PFSK-1 (cell line): Measurements from ENCODE around the gene LGALS12.

ENCODE experiments used
- FOXP2 ChIP-seq: optimal IDR thresholded peaks from 2 replicates; pipeline ENCODE3; 2011; ENCODE audit warnings: borderline replicate concordance, control low read depth, inconsistent platforms; ENCODE audit not compliant: insufficient read depth; ENCODE audit errors: extremely low read length, extremely low read depth
- POLR2AphosphoS5 ChIP-seq: IDR thresholded peaks from 2 replicates; pipeline ENCODE4 v1.6.1; 2012; ENCODE audit warnings: low read depth, mild to moderate bottlenecking, control low read depth, low read length, moderate library complexity
- REST ChIP-seq, 2 experiments: IDR thresholded peaks; 2 replicates each; pipeline versions ENCODE4 v1.6.1 to v1.8.0; 2011 to 2012; ENCODE audit warnings: low read depth in 2 of 2, low read length in 2 of 2, control low read depth in 1 of 2, inconsistent platforms in 1 of 2, mild to moderate bottlenecking in 1 of 2, moderate library complexity in 1 of 2; ENCODE audit not compliant: insufficient read depth in 1 of 2
- SIN3A ChIP-seq: IDR thresholded peaks from 2 replicates; pipeline ENCODE4 v1.6.1; 2012; ENCODE audit warnings: mild to moderate bottlenecking, low read length, moderate library complexity, borderline replicate concordance; ENCODE audit not compliant: insufficient read depth
- TAF1 ChIP-seq: IDR thresholded peaks from 2 replicates; pipeline ENCODE4 v1.6.1; 2012; ENCODE audit warnings: low read length, control low read depth, borderline replicate concordance; ENCODE audit not compliant: insufficient read depth

LGALS12 gene

DNA sequence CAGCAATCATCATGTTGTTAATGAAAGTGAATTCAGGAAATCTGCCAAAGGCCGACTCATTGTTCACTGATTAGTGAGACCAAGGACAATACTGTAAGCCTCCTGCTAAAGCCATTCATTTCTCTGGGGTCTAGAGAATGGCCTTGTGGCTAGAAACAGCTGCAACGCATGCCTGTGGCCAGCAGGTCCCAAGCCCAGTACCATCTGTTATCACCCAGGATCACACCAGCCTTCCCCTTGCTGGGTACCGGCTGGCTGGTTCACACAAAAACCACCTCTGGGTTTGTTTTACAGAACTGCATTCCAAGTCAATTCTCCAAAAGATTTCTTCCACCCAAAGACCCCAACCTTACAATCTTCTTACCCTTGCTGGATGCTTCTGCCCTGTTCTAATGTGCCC is 16.0 kb upstream of the LGALS12 start:
- TF ChIP-seq FOXP2 (no peak), SIN3A (no peak), TAF1 (no peak), REST (IDR thresholded peaks at IDR 0.05; ENCODE audit: insufficient read depth in 1 of 2, low read depth in 2 of 2, low read length in 2 of 2) (no peak)

DNA sequence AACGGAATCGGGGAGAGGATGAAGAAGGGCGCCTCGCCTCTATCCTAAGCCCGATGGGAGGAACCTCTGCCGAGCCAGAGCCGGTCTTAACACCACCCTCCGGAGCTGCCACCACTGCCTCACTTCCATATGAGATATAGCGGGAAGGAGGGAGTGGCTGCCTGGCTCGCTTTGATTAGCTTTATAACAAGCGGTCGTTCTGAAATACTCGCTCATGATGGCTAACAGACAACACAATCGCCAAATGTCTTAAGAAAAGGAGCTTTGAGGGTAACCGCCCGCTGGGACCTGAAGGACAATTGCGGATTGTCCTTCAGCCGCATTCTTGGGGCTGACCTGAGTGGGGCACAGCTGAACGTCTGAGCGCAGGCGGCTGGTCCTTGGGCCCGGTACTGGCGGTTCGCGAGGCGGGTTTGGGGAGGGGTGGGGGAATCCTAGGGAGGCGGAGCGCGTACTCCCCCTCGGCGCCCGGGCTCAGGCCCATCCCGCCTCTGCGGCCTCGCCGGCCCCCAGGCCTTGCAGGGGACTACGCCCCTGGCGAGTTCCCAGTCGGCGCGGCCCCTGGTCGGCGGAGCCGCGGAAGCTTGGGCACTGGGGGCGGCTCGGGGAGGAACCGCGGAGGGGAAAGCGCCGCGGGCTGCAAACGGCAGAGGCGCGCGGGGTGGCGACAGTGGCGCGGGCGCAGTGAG is 15.2 kb upstream of the LGALS12 start, which contains the start of gene PLAAT5:
Gene PLAAT5, minus strand, starts transcription at position 617 of the 689 bp plus-strand sequence. Its CDS starts 133 bp downstream, at position 484.
- TF ChIP-seq POLR2AphosphoS5 (no peak), FOXP2 (no peak), TAF1 (no peak), SIN3A (no peak)

DNA sequence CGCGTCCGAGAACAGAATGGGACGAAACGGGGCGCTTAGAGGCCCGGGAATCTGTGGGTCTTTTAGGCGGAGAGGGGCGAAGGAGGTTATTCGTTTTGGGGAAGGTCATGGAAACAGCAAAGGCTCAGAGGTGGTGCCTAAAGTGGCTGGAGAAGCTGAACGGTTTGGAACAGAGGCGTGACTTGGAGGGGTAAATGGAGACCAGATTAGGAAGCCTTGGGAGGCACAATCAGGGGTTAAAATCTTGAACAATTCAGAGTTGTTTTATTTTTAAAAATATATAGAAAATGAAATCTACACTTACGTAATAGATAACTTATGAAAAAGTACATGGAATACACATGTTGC is 14.7 kb upstream of the LGALS12 start:
- TF ChIP-seq FOXP2 (no peak), SIN3A (no peak), TAF1 (no peak), POLR2AphosphoS5 (no peak), REST (IDR thresholded peaks at IDR 0.05; ENCODE audit: insufficient read depth in 1 of 2, low read depth in 2 of 2, low read length in 2 of 2) (no peak)

DNA sequence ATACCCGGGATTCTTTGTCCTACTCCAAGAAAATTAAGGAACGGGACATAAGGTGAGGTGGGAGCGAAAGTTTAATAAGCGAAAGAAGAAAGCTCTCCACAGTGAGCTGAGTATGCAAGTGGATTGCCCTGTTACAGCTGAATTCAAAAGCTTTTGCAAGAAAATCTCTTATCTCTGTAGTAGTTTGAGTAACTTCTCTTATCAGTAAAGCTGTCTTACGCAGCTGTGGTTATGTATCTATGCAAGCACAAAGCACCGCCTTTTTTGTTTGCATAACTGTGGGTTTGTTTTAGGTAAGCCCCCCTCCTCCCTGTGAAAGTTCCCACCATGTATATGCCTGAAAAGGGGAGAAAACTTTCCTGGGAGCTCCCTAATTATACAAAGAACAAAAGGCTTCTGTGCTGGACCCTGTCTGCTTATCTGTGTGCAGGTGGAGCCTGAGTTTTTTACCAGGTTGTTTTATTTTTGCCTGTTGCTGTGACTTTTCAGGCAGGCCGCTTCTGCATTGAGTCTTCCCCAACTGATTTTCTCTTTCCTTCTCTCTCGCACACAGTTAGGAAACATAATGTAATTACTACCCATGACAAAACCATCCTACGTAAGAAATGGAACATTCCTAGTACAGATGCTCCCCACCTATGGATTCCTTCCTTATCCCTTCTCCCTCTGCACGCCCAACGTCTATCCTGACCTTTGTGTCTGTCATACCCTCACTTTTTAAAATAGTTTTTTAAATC is 14.1 kb upstream of the LGALS12 start:
- TF ChIP-seq POLR2AphosphoS5: no peak
- no peak for TF ChIP-seq SIN3A
- no peak for TF ChIP-seq TAF1
- no peak for TF ChIP-seq REST (IDR thresholded peaks at IDR 0.05; ENCODE audit: insufficient read depth in 1 of 2, low read depth in 2 of 2, low read length in 2 of 2)
- TF ChIP-seq FOXP2: no peak

DNA sequence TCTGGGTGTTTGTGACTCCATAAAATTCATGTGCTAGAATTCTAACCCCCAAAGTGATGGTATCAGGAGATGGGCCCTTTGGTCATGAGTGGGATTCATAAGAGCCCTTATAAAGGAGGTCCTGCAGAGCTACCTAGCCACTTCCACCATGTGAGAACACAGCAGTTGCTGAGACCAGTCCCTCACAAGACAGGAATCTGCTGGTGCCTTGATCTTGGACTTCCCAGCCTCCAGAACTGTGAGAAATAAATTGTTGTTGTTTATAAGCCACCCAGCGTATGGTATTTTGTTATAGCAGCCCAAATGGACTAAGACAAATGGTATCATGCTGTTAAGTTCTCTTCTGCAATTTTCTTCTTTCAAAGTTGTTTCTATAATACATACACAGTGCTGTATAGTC is 13.4 kb upstream of the LGALS12 start:
- TF ChIP-seq TAF1: no peak
- TF ChIP-seq POLR2AphosphoS5: no peak
- no peak for TF ChIP-seq SIN3A
- no peak for TF ChIP-seq REST (IDR thresholded peaks at IDR 0.05; ENCODE audit: insufficient read depth in 1 of 2, low read depth in 2 of 2, low read length in 2 of 2)
- no peak for TF ChIP-seq FOXP2
